Omental fat pad (tissue), 4 donors: Measurements from ENCODE around the gene TUBGCP6. TPM values are rescaled to one million over a fixed set of nuclear protein-coding genes. Genes with fewer than 3 reads are reported as not detected.
"Not testable (repeated sequence)": the region's sequence is repeated elsewhere in the genome, so short reads cannot be mapped to it uniquely, and the experiment has no call there.

Experiments used
- ATAC-seq: fragments of 150-250 bp; one replicate; pipeline ENCODE4 v1.9.1; 2016; ENCODE audit warnings: mild to moderate bottlenecking, moderate library complexity; ENCODE audit not compliant: low FRiP score
- DNase-seq: peaks from one replicate; pipeline ENCODE4 v3.0.0-alpha.2; 2019; ENCODE audit warnings: low spot score
- CTCF ChIP-seq, 3 donors: fragments of 450-650 bp; IDR thresholded peaks; one replicate each; pipeline ENCODE4 v1.5.1; 2016 to 2017; ENCODE audit warnings: antibody characterized with exemption in 3 of 3, mild to moderate bottlenecking in 3 of 3, moderate library complexity in 2 of 3
- total RNA-seq, 4 donors: library from RNA; depleted of rRNA; stranded (reverse); fragments of >200 nt; gene quantifications; one replicate each; pipeline ENCODE4 v1.1.0, GENCODE V29; 2016

The TUBGCP6 gene
- total RNA-seq, 4 donors from 2014 or later: 32.7 to 52.2 (median 33.5) TPM

GRCh38 chr22:50274311-50274710 is 29.5 kb upstream of the TUBGCP6 start:
- ATAC-seq: no peak
- no peak for DNase-seq
- no peak for TF ChIP-seq CTCF (IDR thresholded peaks at IDR 0.05)

- not testable (repeated sequence) for DNase-seq, ATAC-seq
These were observed 29.0 kb upstream of the TUBGCP6 start for GRCh38 chr22:50273781-50274180.

- ATAC-seq, DNase-seq: not testable (repeated sequence)
These were observed 28.5 kb upstream of the TUBGCP6 start for GRCh38 chr22:50273352-50273751.

GRCh38 chr22:50272044-50272802 is 27.4 kb upstream of the TUBGCP6 start:
- no peak for ATAC-seq
- DNase-seq: no peak
- no peak for TF ChIP-seq CTCF (IDR thresholded peaks at IDR 0.05)

- DNase-seq (no peak), ATAC-seq (no peak)
- TF ChIP-seq CTCF (IDR thresholded peaks at IDR 0.05): no peak
These were observed 26.7 kb upstream of the TUBGCP6 start for GRCh38 chr22:50271519-50271970.

GRCh38 chr22:50270666-50271394 is 26.0 kb upstream of the TUBGCP6 start:
- peak; percentile 48 for ATAC-seq
- DNase-seq: peak; percentile 50
- TF ChIP-seq CTCF (IDR thresholded peaks at IDR 0.05): no peak

- DNase-seq (no peak), ATAC-seq (peak; percentile 61)
These were observed 25.3 kb upstream of the TUBGCP6 start, which contains the start of gene MAPK11 for GRCh38 chr22:50269970-50270665. TSS of gene MAPK11 (minus strand) at chr22:50270380. CDS start at chr22:50270292, 88 bp downstream.

More at GRCh38 chr22:50269970-50270665, 25.3 kb upstream of the TUBGCP6 start, which contains the start of gene MAPK11:
- TF ChIP-seq CTCF (IDR thresholded peaks at IDR 0.05): no peak
